Coronary artery (tissue), 2 donors: ENCODE data around the gene ZNF26.
A peak's percentile ranks its signal among the peaks of the same experiment; 100 is the strongest.
"Not testable (repeated sequence)": the region's sequence is repeated elsewhere in the genome, so short reads cannot be mapped to it uniquely, and the experiment has no call there.

Experiments
- DNase-seq: peaks from one replicate; pipeline ENCODE4 v3.0.0-alpha.2; 2017; ENCODE audit warnings: low spot score
- H3K27ac ChIP-seq, 2 donors: fragments of 200-600 bp; sonication (generic); one replicate each; pipeline ENCODE4 v1.5.1; 2016 to 2019
- H3K4me3 ChIP-seq: fragments of 200-600 bp; sonication (generic); 2 replicates; pipeline ENCODE4 v1.5.1; 2016; ENCODE audit warnings: mild to moderate bottlenecking, moderate library complexity
- CTCF ChIP-seq: fragments of 200-600 bp; sonication (generic); IDR thresholded peaks from one replicate; pipeline ENCODE4 v1.5.1; 2019; ENCODE audit warnings: antibody characterized with exemption

The ZNF26 gene

DNA sequence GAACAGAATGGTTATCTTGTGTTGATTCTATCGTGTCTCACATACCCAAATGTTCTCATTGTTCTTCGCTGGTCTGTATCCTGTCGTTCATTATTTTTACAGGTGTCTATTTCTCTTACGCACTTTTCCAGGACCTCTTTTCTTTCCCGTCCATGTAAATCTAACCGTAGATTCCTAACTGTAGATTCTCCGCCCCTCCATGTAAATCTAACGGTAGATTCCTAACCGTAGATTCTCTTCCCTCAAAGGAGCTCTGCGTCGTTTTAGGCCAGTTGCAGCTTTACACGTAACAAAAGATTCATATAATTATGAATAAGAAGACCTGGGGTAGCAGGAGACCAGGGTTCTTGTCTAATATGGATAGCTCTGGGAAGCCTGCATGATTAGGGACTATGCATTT lies 20.4 kb upstream of the ZNF26 start:
- no peak for DNase-seq
- TF ChIP-seq CTCF: no peak
- H3K27ac ChIP-seq: no peak overlapping the region
- H3K4me3 ChIP-seq: no peak overlapping the region

GRCh38 chr12:132966676-132967415 lies 19.3 kb upstream of the ZNF26 start:
- no peak for DNase-seq
- no peak overlapping the region for H3K4me3 ChIP-seq
- TF ChIP-seq CTCF: no peak
- H3K27ac ChIP-seq: no peak overlapping the region

DNA sequence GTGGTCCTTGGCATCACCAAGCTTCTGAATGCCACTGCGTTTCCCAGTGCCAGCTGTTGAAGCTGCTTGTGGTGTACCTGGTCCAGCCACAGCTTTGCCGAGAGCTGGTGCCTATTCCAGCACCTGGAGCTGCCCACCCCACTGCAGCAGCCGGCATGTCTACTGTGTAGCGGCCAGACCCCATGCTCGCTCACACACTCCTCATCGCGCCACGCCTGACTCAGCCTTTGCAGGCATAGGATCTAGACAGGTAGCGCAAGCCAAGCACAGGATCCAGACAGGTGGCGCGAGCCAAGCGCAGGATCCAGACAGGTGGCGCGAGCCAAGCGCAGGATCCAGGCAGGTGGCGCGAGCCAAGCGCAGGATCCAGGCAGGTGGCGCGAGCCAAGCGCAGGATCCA lies 18.4 kb upstream of the ZNF26 start:
- H3K27ac ChIP-seq: no peak overlapping the region
- no peak for DNase-seq
- no peak for TF ChIP-seq CTCF
- H3K4me3 ChIP-seq: no peak overlapping the region

DNA sequence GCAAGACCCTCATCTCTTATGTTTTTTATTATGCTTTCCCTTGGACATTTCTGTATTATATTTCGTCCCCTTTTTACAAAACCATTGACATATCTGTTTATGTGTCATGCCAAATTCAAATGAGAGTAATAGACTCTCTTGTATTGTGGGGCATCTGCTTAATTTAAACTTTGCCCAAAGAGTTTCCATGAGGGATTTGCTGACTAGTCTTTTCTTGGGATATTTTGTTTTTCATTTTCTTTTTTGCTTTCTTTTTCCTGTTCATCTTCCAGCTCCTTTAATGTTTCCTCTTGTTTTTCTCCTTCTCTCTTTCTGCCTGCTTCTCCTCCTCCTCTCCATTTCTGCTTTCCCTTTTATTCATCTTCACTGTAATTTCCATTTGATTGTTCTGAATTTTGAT lies 13.8 kb upstream of the ZNF26 start:
- H3K27ac ChIP-seq: no peak overlapping the region
- no peak overlapping the region for H3K4me3 ChIP-seq
- TF ChIP-seq CTCF: no peak
- no peak for DNase-seq

GRCh38 chr12:132976870-132977269 lies 9.3 kb upstream of the ZNF26 start:
- DNase-seq, H3K4me3 ChIP-seq, H3K27ac ChIP-seq: not testable (repeated sequence)

- TF ChIP-seq CTCF: no peak
- Histone ChIP-seq H3K4me3 (peak overlapping the region; percentile 86), H3K27ac (peak overlapping the region; percentile 86 to 89)
- no peak for DNase-seq
These were observed 688 bp downstream of the ZNF26 start for GRCh38 chr12:132986885-132987225.

GRCh38 chr12:132998741-132999140 lies 12.6 kb downstream of the ZNF26 start:
- TF ChIP-seq CTCF: no peak
- no peak overlapping the region for H3K4me3 ChIP-seq
- H3K27ac ChIP-seq: no peak overlapping the region
- DNase-seq: no peak
